GM19372 (cell line): ENCODE data around the gene HCFC1.

Experiments used
- ATAC-seq: cut with Tn5 transposase; IDR thresholded peaks from one replicate; pipeline ENCODE4 v1.9.1; 2021; ENCODE audit warnings: mild to moderate bottlenecking, low read depth, moderate library complexity; ENCODE audit not compliant: unreplicated experiment

HCFC1 gene

GRCh38 chrX:153908219-153908860, 63.3 kb downstream of the HCFC1 start:
- no peak for ATAC-seq

GRCh38 chrX:153907456-153907855, 64.2 kb downstream of the HCFC1 start:
- ATAC-seq = no peak

- ATAC-seq = no peak
Measured at GRCh38 chrX:153906126-153906917, 65.3 kb downstream of the HCFC1 start.

DNA sequence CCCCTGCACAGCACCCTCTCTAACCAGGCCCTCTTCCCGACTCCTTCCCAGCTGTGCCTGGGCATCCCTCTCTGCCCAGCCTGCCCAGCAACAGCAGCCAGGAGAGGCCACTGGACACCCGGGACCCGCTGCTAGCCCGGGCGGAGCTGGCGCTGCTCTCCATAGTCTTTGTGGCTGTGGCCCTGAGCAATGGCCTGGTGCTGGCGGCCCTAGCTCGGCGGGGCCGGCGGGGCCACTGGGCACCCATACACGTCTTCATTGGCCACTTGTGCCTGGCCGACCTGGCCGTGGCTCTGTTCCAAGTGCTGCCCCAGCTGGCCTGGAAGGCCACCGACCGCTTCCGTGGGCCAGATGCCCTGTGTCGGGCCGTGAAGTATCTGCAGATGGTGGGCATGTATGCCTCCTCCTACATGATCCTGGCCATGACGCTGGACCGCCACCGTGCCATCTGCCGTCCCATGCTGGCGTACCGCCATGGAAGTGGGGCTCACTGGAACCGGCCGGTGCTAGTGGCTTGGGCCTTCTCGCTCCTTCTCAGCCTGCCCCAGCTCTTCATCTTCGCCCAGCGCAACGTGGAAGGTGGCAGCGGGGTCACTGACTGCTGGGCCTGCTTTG, 66.0 kb downstream of the HCFC1 start:
- ATAC-seq = no peak

DNA sequence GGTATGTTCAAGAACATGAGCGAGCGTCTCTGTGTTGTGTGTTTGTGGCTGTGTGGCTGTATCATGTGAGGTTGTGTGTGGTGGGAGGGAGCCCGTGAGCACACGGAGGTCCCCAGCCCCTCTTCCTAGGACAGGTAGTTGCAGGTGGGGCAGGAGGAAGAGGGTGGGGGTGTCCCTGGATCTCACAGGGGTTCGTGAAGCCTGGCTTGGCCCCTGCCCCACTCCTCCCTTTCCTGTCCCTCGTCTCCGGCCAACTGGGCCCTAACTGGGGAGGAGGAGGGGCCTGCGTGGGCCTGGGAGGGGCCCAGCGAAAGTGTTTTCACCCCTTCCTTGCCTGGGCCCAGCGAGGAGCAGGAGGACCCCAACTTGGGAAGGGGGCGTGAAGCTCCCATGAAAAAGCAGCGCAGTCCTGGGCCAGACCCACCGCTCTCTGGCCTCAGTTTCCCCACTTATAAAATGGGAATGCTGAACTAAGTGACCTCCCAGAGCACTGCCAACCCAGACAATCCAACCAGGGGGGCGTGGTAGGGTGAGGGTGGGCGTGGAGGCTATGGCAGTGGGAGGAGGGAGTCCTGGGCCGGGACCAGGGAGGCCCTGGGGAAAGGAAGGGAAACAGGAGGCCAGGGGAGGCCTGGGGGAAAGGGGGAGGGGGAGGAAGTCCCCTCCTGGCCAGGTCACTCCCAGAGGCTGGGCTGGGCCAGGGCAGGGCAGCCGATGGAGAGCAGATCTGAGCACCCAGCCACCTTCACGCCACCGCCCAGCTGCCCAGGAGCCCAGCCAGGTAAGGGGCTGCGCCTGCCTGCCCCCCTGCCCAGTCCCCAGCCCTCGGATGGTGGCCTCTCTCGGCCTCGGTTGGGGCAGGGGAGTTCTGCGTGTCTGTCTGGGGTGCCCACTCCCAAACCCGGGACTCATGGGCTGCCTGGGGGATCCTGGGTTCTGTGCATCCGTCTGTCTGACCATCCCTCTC, 67.3 kb downstream of the HCFC1 start, which contains the start of gene AVPR2:
TSS of gene AVPR2 (plus strand) at position 683 of the 967 bp plus-strand sequence. CDS start 473 bp downstream, outside the sequence.
- ATAC-seq = no peak

DNA sequence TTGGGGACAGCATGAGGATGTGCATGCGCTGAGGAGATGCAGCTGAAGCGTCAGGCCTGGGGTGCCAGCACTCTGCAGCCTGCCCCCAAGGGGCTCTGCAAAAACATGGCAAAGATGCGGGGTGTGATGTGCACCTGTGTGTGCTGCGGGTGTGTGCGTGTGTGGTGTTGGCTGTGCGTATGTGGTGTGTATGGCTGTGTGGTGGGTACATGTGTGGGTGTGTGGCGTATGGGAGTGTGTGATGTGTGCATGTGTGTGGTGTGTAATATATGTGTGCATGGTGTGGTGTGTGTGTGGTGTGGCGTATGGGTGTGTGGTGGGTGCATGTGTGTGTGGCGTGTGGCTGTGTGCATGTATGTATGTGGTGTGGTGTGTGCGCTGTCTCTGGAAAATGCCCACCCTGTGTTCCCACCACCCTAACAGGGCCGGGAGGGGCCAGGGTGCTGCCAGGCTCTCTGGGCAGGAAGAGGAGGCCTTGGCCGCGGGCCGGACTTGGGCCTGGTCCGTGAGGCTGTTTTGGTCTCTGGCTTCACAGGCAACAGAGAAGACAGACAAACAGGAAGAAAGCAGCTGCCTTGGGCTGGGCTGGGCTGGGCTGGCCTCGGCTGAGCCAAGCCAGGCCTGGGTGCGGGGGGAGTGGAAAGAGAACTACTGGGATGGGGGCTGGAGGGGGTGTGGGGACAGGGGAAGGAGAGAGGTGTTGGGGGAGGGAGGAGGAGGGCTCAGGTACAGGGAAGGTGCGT, 68.2 kb downstream of the HCFC1 start:
- ATAC-seq = no peak

GRCh38 chrX:153902385-153902784, 69.2 kb downstream of the HCFC1 start:
- ATAC-seq = no peak

- no peak for ATAC-seq
Measured at GRCh38 chrX:153901753-153902140, 69.9 kb downstream of the HCFC1 start.

- peak; percentile 64 for ATAC-seq
Measured at GRCh38 chrX:153900831-153901752, 70.5 kb downstream of the HCFC1 start.

DNA sequence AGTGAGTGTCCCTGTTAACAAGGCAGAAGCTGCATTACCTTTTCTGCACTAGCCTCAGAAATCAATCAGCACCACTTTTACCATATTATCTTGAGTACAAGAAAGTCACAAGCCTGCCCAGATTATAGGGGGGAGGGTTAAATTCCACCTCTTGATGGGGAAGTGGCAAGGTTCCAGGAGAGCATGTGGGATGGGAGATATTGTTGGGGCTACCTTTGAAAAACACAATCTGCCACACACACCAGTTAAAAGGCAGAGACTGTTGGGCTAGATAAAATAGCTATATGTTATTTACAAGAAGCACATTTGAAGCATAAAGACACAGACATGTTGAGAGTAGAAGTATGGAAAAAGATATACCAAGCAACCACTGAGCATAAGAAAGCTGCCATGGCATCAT, 73.7 kb downstream of the HCFC1 start:
- ATAC-seq = no peak
